ENCODE data around the gene SMARCC2.
"Not testable (repeated sequence)": the region's sequence is repeated elsewhere in the genome, so short reads cannot be mapped to it uniquely, and the experiment has no call there.

Gene SMARCC2

DNA sequence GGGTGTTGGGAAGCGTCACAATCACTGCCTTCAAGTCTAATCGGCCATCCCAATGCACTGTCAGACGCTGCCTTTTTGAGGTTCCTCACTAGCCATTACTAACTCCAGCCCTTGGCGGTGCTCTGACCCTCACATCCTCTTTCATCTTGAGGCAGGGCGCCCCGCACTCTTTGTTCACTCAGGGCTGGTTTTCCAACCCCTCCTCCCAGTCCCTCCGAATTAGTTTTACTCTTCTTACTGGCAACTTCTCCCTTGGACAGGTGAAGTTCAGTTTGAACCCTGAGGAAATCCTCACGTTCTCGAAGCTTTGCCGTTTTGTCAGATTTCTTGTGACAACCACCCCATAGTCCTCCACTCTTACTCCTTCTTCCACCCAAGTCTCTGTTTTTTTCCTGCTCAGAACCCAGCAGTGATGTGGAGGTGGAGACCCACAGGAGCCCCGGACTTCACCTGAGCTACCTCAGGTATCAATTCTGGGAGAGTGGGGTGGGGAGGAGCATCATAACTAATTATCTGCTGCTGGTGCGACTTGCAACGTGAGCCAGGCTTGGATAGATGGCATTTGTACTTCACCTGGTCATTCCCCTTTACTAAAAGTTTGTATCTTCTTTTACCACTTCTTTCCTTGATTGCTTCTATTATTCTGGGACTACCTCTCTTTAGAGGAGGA, 70.5 kb downstream of the SMARCC2 start:
- DNase-seq, result no peak

- DNase-seq, result peak; percentile 94
Measured at GRCh38 chr12:56117778-56118687, 71.2 kb downstream of the SMARCC2 start, which contains the start of gene ZC3H10. TSS of gene ZC3H10 (plus strand) at chr12:56118266. CDS start at chr12:56120563, 2,297 bp downstream.

- DNase-seq, result not testable (repeated sequence)
Measured at GRCh38 chr12:56117082-56117706, 72.1 kb downstream of the SMARCC2 start.

DNA sequence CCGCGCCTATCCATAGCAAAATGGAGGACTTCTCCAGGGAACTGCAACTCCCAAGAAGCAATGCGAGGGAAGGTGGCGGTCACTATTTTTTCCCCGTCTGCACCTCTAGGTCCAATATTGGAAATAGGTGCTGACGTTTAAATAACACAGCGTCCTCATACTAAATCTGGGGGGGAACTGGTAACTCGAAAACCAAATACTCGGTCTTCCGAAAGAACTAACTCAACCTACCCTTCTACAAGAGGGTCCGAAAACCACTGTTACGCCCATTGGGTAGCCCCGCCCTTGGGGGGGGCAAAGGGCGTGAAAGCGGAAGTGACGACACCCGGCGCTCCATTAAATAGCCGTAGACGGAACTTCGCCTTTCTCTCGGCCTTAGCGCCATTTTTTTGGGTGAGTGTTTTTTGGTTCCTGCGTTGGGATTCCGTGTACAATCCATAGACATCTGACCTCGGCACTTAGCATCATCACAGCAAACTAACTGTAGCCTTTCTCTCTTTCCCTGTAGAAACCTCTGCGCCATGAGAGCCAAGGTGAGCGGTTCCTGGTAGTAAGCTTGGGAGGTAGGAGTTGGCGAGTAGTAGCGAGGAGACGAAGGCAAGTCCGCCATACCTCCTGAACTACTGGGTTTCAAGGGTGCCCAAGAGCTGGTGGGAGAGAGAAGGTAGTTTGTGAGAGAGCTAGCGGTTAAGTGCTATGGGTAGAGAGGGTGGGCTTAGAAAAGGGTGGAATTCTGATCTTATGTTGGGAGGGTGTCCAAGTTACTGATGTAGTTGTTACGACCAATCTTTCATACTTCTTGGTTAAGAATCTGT, 72.8 kb downstream of the SMARCC2 start, which contains the start of gene RPL41:
Gene RPL41 (plus strand): TSS at position 367 of the 815 bp plus-strand sequence.
- DNase-seq, result peak; percentile 97

DNA sequence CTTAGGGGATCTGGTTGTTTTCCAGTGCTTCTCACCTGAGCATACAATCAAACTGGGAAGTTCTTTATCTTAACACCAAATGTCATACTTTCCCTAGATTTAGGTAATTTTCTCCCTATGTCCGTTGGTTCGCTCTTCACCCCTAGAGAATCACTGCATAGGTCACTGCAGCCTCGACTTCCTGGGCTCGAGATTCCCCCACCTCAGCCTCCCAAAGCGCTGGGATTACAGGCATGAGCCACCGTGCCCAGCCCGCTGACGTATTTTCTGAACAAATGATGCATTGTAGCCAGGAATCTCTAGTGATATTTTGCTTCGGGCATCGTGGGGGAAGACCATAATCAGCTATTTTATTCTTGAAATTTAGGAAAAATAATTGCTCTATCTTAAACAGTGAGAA, 74.0 kb downstream of the SMARCC2 start:
- no peak for DNase-seq

- DNase-seq, result no peak
Measured at GRCh38 chr12:56114084-56114483, 75.2 kb downstream of the SMARCC2 start.
